ACHN (cell line): ENCODE results near the gene SARNP.
"Not testable (repeated sequence)": the region's sequence is repeated elsewhere in the genome, so short reads cannot be mapped to it uniquely, and the experiment has no call there.

Experiments used
- DNase-seq: peaks from one replicate; pipeline ENCODE4 v3.0.0-alpha.2; 2015
- in situ Hi-C: cut with HindIII; loops from 2 replicates; pipeline ENCODE4 v1.10.0; 2017; ENCODE audit warnings: low sequenced_read_pairs, low pct_ligation_motif_present, low pct_unique_long_range_greater_than_20kb

SARNP gene

DNA sequence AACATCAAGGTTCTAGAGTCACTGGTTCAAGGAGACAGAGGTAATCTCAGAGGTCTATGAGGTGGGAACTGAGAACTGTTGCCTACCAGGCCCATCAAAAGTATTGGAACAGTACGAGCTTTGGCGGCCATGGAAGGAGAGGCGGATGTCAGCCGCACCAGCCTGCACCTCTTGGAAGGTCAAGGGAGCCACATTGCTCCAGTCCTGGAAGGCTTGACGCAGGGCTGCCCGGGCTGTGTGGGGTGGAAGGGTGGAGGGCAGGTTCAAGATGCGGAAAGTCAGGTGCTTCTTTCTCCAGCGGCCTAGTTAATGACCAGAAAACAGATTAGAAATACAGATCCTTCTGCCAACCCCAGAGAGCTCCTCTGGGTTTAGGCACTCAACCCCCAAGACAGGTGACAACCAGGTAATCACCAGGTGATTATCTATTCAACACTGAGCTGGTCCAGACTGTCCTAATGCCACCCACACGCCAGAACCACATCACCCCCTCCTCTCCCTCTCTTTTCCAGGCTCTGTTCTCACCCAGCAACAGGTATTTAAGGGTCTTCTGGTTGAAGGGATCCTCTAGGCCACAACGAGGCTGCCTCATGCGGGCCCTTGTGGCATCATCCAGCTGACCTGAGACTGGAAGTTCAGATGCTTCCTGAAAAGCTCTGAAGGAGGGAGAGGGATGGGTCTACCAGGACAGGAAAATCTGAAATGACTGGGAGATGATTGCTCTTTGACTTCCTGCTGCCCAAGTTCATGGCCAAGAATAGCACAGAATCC is 23.2 kb upstream of the SARNP start:
- in situ Hi-C loops, result no loop called here

DNA sequence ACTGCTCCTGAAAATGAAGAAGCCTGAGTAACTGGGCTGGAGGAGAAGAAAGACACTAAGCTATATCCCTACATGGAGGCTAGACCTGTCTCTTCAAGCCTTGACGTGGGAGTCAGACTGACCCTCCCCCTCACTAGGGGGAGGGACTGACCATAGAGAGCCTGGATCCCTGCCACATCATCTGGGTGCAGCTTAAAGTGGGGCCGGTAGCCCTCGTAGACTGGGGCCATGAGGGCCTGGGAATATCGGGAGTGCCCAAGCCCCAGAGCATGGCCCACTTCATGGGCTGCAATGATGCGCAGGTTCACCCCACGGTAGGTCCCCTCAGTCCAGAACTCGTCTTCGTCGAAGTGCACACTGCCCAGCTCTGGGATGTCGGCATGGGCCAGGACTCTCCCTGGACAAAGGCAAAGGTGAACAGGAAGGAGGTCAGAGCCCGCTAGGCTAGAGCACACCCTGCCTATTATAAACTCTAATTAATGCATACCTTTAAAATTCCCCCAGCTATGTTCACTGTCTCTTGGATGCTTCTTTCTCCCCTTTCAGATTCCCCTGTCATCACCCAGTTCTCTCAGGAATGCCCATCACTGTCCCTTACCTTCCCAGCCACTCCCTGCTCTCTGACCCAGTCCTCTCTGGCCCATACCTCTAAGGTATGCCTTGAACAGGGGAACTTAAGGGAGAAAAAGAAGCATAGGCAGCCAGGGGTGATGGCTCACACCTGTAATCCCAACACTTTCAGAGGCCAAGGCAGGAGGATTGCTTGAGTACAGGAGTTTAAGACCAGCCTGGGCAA is 22.0 kb upstream of the SARNP start:
- DNase-seq, result no peak
- in situ Hi-C loops, result no loop called here

More for the DNA sequence above, 23.2 kb upstream of the SARNP start:
- no peak for DNase-seq

DNA sequence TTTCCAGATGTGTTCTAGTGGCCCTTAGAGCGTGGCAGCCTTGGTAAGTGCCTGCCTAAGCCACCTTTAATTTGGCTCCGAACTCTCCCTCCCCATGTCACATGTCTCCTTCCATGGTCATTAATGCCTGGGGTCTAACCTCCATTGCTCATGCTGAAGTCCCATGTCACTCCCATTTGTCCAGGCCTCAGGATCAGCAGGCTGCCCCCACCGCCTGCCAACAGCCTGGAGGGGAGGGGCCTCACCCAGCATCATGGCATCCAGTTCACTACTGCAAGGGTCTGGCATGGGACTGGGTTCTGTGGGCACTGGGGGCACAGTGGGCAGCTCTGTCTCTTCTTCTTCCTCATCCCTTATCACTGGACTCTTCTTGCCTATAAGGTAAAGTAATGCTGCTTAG is 20.8 kb upstream of the SARNP start:
- DNase-seq, result no peak
- in situ Hi-C loops, result no loop called here

DNA sequence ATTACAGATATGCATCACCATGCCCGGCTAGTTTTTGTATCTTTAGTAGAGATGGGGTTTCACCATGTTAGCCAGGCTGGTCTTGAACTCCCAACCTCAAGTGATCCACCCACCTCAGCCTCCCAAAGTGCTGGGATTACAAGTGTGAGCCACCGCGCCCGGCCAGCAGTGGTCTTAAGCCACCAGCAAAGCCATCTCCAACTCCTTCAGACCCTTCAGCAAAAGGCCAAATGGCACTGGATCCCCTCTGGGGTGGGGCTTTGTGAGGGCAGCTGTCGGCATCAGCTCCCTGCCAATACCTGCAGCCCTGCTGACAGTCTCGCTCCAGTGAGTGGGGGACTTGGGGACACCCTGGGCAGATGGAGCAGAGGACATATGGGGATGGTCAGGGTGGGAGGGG is 16.9 kb upstream of the SARNP start:
- DNase-seq, in situ Hi-C loops: not testable (repeated sequence)

DNA sequence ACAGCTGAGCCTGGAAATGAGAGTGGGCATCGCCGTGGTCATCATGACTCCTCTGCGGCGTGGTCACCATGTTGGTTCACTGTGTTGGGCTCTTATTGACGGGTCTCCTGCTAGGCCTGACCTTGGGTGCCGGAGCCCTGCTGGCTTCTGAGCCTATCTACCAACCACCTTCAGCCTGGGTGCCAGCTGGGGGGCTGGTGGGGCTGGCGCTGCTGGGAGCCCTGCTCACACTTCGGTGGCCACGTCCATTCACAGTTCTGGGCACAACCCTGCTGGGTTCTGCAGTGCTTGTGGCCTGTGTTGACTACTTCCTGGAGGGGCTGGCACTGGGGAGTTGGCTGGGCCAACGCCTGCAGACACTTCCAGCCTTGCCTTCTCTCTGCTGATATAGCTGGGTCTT is 15.5 kb upstream of the SARNP start:
- no peak for DNase-seq
- in situ Hi-C loops, result no loop called here

DNA sequence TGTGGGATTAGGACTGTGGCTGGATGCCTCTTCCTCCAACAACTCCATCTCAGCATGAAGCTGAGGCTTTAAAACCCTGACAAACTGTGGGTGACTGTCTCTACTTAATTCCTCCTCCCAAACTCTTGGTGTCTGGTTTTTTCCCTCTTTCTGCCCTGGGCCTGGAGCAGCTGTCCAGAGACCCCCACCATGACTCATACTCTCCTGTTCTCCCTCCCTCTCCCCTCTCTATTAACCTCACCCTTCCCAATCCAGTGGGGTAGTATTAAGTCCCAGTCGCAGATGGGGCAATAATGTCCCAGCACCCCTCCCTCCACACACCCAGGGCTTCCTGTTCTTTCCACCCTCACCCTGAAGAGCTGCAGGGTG is 13.9 kb upstream of the SARNP start:
- in situ Hi-C loops, result no loop called here

DNA sequence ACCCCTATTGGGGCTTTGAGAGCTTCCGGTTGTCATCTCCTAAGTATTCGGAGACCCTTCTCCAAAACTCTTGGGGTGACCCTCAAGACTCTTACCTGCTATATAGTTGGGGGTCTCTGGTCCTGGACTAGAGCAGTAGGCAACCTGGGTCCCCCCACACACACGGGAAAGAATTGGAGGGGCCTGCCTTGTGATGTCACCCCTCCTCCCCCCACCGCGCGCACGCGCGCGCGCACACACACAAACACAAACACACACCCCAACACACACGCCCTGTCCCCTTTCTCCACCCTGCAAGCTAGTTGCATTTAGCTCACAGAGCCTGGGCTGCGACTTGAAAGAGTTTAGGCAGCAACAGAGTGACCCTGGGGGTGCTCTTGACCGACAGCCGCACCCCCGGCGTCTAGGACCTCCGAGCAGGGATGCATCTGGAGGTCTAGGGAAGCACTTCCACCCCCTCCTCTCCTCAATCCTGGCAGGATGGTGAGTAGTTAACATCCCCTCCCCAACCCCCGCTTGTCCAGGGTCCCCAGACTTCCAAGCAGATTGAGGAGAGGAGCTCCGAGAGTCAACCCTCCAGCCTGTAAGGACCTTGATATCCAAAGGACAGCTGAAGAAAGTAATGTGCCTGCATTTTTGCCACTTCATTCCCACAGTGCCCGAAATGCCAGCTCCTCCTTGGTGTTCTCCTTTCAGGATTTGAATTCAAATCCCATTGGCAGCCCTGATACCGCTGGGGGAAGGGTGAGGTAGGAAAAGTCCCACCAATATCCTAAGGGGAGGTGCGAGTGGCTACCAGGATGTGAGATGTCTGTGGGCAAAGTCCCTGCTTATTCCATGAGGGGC is 13.3 kb upstream of the SARNP start:
- in situ Hi-C loops, result no loop called here
- DNase-seq, result no peak

More for the DNA sequence above, 13.9 kb upstream of the SARNP start:
- no peak for DNase-seq

DNA sequence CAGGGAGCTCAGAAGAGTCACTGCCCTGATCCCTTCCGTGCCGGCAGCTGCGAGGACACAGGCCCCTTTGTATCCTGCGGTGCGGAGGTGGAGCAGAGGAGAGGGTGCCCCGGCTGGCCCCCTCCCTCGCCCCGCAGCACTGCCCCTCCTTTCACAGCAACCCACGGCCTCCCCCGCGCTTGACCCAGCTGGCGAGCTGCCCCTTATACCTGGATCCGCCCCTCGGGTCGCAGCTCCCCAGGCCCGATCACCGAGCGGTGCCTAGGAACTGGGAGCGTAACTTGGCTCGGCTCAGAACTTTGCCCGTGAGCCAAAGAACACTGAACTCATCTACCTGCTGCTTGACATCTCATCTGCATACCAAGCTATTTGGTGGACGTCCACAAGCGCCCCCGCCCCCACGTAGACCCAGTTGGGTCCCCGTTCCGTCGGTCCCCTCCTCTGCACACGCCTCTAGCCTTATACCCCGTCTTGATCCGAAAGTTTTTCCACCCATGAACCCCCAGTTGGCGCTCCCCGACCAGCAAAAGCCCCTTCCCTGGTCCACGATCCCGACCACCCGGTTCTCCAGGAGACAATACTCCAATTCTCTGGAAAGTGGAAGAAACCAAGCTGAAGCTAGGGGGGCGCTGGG is 12.6 kb upstream of the SARNP start:
- DNase-seq, result no peak
- in situ Hi-C loops, result no loop called here

DNA sequence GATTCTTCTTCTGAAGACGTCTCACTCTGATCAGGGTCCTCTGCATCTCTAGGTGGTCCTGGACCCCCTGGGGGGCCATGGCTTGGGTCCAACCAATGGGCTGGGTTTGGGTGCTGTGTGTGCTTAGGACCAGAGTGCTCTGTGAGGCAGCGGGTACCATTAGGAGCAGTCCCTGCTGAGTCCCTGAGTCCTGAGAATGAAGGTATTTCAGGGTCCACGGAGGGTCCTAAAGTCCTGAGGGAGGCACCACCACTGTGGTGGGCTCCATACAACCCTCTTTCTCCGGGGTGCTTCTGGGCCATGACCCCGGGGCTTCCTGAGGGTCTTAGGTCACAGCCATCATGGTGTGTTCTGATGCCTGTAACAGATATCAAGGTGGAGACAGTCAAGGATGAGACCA is 10.8 kb upstream of the SARNP start:
- in situ Hi-C loops, result no loop called here
- DNase-seq, result no peak

DNA sequence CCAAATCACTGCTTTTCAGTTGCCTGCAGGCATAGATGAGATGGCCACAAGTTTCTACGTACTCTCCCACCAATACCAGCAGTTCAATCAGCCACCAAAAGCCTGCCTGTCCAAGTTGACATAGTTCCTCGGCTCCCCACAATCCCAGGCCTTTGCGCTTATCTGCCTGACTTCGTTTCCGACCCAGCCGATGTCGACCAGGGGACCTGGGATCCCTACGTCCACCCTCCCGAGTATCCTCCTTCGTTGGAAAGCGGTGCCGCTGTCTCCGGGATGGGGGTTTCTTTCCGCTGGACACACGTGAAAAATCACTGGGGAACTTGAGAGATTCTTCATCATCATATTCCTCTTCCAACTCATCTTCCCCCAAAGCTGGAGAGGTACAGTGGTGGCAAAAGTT is 10.3 kb upstream of the SARNP start:
- DNase-seq, result no peak
- in situ Hi-C loops, result no loop called here

DNA sequence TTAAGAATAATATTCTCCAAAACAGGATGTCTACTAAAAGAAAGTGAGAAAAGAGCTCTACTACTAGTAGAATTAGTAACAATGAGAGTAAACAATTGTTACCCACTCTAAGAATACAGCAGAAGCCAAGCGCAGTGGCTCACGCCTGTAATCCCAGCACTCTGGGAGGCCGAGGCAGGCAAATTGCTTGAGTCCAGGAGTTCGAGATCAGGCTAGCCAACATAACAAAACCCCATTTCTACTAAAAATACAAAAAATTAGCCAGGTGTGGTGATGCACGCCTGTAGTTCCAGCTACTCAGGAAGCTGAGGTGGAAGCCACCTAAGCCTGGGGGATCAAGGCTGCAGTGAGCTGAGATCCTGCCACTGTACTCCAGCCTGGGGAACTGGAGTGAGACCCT is 7.2 kb upstream of the SARNP start:
- in situ Hi-C loops, result no loop called here

DNA sequence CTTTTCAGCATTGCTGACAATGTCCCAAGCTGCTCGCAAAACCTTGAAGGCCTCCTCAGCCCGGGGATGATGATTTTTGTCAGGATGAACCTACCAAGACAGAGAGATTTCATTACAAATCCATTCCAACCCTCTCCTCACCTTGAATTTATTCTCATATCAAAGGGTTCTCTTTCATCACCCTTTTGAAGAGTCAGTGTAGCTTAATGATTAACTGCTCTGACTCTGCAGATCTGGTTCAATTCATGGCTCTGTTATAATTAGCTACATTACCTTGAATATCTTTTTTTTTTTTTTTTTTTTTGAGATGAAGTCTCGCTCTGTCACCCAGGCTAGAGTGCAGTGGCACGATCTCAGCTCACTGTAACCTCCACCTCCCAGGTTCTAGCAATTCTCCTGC is 5.9 kb upstream of the SARNP start:
- DNase-seq, result peak; percentile 48
- in situ Hi-C loops, result no loop called here

More for the DNA sequence above, 7.2 kb upstream of the SARNP start:
- DNase-seq, result no peak

DNA sequence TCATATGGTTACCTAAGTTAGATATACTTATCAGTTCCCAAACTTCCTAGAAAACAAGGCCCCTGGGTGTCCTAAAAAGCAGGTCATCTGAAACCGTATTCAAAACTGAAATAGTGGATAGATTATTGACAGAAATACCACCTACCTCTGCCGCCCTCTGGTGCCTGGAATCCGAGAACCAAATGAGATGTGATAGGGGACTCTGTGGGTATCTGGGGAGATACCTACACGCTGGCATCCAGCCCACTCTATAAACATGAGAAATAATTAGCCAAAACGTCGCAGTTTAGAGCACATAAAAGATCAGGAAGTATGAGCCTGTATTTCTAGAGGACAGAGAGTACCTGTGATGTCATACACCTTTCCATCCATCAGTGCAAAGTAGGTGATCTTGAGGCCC is 4.7 kb upstream of the SARNP start:
- peak; percentile 73 for DNase-seq
- in situ Hi-C loops, result no loop called here

DNA sequence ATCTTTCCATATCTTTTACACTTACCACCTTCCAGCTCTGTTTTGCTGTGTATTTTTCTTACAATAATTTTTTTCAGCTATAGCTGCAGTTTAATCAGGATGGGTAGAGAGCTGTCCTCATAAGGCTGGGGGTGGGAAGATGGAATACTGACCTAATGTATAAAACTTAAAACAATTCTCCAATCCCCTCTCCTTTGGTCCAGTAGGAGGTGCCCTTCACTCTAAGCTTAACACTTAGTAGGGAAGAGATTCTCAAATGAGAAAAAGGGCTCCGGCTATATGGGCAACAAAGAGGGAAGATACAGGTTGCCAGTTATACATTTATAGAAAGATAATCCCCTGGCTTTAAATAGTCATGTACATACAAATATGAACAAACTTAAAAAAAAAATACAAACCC is 3.2 kb upstream of the SARNP start:
- in situ Hi-C loops, result no loop called here
- peak; percentile 28 for DNase-seq

DNA sequence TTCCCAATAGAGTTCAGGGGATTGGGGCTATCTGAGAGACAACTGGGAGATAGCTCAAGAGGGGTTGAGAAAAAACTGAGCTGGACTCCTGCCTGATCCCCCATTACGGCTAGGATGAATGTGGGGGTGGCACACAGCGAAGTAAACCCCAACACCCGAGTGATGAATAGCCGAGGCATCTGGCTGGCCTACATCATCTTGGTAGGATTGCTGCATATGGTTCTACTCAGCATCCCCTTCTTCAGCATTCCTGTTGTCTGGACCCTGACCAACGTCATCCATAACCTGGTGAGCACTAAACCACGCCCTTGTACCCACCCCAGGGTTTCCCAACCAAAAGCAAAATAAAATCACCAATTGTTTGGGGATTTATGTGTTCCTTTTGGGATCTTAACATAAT is 1.4 kb upstream of the SARNP start:
- in situ Hi-C loops, result no loop called here

DNA sequence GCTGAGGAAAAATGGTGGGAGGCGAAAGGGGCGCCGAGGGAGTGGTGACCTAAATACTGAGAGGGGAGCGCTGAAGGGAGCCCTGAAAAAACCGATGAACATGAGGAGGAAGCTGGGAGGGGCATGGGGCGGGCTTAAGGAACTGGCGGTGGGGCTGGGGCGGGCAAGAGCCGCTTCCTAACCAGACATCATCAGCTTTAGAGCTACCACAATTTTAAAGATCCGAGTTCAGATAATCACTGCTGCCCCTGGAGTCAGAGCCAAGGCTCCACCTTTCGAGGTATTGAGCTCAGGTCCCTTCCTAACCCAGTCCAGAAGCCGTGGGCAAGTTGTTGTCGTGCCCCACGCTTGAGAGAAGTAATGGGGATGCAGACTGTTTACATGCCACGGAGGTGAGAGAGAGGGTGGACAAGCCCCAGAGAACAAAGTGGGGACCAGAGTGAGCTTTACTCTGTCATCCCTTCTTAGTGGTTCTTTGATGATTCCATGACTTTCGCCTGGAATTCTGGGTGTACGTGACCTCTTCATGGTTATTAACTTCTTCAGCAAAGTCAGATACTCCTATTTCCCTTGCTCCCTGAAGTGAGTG is 710 bp upstream of the SARNP start:
- in situ Hi-C loops, result no loop called here
- peak; percentile 35 for DNase-seq

More for the DNA sequence above, 1.4 kb upstream of the SARNP start:
- no peak for DNase-seq

DNA sequence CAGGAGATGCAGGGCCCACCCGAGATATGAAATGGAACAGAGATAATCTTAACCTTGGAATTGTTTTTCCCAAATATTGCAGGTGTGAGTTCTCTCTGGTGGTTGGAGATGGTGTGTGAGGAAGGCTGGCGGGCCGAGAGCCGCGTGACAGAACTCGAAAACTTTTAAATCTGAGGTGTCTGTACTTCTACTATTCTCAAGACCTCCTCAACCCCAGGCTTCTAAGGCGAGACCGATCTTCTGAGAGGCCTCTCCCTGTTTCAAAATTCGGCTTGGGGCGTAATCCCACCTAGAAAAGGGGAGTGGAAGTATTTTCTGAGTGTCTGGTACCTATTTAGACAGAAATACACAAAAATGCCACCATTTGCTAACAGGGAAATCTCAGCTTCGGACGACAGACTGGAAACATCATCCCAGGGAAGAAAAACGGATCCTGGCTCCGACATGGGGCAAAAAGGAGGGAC is 611 bp downstream of the SARNP start:
- in situ Hi-C loops, result no loop called here
- peak; percentile 34 for DNase-seq

DNA sequence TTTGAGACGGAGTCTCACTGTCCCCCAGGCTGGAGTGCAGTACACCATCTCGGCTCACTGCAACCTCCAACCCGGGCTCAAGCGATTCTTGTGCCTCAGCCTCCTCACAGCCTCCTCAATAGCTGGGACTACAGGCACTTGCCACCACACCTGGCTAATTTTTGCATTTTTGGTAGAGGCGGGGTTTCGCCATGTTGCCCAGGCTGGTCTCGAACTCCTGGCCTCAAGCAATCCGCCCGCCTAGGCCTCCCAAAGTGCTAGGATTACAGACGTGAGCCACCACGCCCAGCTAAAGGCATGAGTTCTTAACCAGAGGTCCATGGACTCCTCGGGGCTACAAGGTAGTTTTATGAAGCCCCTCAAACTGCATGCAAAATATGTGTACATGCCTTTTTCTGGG is 2.1 kb downstream of the SARNP start:
- in situ Hi-C loops, result no loop called here
- DNase-seq, result no peak
